T-helper 2 cell (primary cell): Measurements from ENCODE around the gene CXADR.

ENCODE experiments used
- DNase-seq, 5 experiments: peaks; one replicate each; pipeline versions ENCODE4 v3.0.0 to v3.0.0-alpha.2; 2012 to 2022

The CXADR gene

GRCh38 chr21:17542371-17543011 is 29.6 kb downstream of the CXADR start:
- no peak for DNase-seq

GRCh38 chr21:17545007-17545406 is 32.2 kb downstream of the CXADR start:
- DNase-seq = no peak

- DNase-seq = no peak
Measured at GRCh38 chr21:17548262-17548661, 35.4 kb downstream of the CXADR start.

GRCh38 chr21:17550671-17551308 is 37.9 kb downstream of the CXADR start:
- DNase-seq = no peak

- no peak for DNase-seq
Measured at GRCh38 chr21:17552410-17552809, 39.6 kb downstream of the CXADR start.

- DNase-seq = no peak
Measured at GRCh38 chr21:17554120-17554519, 41.3 kb downstream of the CXADR start.

GRCh38 chr21:17554679-17555465 is 42.0 kb downstream of the CXADR start:
- DNase-seq = peak in 1 of 5 experiments; percentile 26

GRCh38 chr21:17560377-17561025 is 47.7 kb downstream of the CXADR start:
- DNase-seq = peak in 1 of 5 experiments; percentile 49

GRCh38 chr21:17570786-17571185 is 57.9 kb downstream of the CXADR start:
- no peak for DNase-seq

- DNase-seq = no peak
Measured at GRCh38 chr21:17572431-17572830, 59.6 kb downstream of the CXADR start.

- DNase-seq = no peak
Measured at GRCh38 chr21:17575076-17575475, 62.2 kb downstream of the CXADR start.

GRCh38 chr21:17576080-17576835 is 63.4 kb downstream of the CXADR start:
- DNase-seq = no peak

GRCh38 chr21:17577701-17578100 is 64.9 kb downstream of the CXADR start:
- DNase-seq = no peak

- no peak for DNase-seq
Measured at GRCh38 chr21:17578162-17578561, 65.3 kb downstream of the CXADR start.

GRCh38 chr21:17578876-17579275 is 66.0 kb downstream of the CXADR start:
- no peak for DNase-seq

- no peak for DNase-seq
Measured at GRCh38 chr21:17580319-17580718, 67.5 kb downstream of the CXADR start.

- no peak for DNase-seq
Measured at GRCh38 chr21:17583898-17584297, 71.1 kb downstream of the CXADR start.

GRCh38 chr21:17585875-17586450 is 73.1 kb downstream of the CXADR start:
- peak in 1 of 5 experiments; percentile 41 for DNase-seq

GRCh38 chr21:17590430-17590829 is 77.6 kb downstream of the CXADR start:
- DNase-seq = no peak

GRCh38 chr21:17597680-17598079 is 84.8 kb downstream of the CXADR start:
- DNase-seq = peak in 1 of 5 experiments; percentile 17

- DNase-seq = peak in 1 of 5 experiments; percentile 28
Measured at GRCh38 chr21:17598437-17598836, 85.6 kb downstream of the CXADR start.

- peak in 1 of 5 experiments; percentile 60 for DNase-seq
Measured at GRCh38 chr21:17602874-17603273, 90.0 kb downstream of the CXADR start.
